ENCODE measurements around the gene RPL11.

The RPL11 gene

DNA sequence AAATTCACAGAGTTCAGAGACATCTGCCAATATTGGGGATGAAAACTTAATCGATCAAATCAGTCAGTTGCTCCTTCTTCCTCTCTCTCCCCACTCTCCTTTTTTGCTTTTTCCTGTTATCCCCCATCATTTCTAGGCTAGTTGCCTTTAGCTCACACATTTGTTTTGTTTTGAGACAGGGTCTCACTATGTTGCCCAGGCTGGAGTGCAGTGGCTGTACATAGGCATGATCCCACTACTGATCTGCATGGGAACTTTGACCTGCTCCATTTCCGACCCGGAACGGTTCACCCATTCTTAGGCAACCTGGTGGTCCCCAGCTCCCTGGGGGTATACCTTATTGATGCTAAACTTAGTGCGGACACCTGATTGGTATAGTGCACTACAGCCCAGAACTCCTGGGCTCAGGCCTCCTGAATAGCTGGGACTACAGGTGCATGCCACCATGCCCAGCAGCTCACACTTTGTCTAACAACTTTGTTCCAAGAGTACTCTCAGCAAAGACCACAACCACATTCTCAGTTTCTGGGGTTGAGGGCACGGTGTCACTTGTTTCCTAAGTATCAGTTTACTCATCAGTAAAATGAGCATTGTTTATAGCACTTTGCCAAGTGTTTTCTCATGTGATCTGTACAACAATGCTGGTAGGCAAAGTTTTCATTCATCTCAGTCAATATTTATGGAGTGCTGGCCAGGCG is 45.0 kb downstream of the RPL11 start:
- no peak for DNase-seq

DNA sequence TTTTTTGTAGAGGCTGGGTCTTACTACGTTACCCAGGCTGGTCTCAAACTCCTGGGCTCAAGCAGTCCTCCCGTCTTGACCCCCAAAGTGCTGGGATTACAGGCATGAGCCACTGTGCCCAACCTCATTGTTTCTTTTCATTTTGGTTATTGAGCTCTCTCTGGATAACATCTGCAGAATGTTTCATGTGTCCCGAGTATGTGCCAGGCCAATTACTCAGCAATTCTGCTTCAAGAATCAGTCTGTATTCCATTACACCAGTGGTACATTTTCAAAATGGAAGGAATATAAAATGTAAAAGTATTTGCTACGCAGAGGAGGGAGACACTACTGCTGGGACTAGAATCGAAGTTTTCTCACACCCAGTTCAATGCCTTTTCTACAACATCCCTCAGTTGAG is 50.0 kb downstream of the RPL11 start:
- no peak for DNase-seq

DNA sequence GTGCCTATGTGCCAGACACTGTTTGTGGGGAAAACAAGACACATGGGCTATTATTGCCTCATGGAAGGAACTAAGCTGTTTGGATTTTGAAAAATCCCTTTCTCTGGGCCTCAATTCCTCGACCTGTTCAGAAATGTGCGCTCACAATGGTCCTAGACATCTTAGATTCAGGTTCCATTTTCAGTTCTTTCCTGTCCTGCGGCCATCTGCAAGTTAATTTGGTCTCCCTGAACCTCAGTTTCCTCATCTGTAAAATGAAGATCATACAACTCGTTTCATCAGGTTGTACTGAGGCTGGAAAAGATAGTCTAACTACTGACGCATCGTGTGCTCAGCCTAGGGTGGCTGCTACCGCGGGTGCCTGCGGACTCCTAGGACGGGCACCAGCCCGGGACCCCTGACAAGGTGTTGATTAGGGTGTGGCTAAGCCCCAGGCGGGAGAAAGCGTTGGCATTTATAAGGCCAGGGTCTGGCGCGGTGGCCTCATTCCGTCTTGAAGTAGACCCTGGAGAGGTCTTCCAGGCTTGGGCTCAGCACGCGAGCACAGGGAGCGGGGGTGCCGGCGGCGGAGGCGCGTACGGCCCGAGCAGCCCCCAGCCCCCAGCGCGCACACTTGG is 51.2 kb downstream of the RPL11 start:
- peak in 1 of 2 donors; percentile 14 for DNase-seq

DNA sequence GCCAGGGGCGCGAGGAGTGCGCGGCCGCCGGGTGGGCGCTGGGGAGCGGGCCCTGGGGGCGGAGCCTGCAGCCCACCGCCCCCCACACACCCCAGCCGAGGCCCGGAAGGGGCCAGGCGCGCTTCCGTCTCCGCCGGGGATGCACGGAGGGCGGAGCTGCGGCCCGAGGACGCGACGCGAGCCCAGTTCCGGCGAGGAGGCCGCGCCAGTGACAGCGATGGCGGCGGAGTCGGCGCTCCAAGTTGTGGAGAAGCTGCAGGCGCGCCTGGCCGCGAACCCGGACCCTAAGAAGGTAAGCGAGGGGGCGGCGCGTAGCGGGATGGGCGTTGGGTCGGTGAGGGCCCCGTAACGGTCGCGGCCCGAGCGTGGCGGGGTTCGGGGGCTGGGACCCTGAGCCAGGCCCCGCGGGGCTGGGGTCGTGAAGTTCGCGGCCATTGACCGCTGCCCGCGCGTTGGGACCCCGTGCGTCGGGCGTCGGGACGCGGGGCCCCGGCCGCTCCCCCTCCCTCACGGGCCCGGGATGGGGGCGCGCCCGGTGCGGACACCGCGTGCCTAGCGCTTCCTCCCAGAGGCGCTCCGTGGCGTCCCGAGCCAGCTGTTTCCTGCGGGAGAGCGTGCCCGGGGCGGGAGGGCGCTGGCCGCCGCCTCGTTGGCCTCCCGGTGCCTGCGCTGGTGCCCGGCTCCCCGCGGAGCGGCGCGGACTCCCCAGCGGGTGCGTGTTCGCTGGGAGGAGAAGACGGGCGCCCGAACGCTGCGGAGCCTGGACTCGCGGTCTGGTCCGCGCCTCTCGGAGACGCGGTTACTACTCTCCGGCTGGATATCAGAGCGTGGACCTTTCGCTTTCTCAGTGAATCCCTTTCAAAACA is 51.9 kb downstream of the RPL11 start, which contains the start of gene ELOA:
TSS of gene ELOA (plus strand) at position 185 of the 866 bp plus-strand sequence. CDS start at position 218, 33 bp downstream.
- peak; percentile 73 for DNase-seq

DNA sequence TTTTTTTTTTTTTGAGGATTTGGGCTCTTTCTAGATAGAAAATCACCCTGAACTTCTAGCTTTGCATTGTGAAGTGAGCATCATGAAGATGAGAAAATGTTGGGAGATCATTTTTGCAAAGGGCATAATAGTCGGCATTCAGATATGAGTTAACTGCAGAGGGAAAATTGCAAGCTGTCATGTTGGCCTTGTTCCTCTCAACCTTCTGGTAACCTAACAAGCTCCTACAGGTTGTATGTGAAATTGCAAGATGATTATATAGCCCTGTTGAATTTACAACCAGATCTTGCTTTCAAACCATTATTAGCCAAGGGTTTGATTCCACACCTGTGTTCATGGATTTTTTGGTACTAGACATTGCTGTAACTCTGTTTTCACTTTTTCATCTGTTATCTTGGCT is 53.9 kb downstream of the RPL11 start:
- DNase-seq: peak in 1 of 2 donors; percentile 36
